ENCODE measurements around the gene SYT4.

DNA sequence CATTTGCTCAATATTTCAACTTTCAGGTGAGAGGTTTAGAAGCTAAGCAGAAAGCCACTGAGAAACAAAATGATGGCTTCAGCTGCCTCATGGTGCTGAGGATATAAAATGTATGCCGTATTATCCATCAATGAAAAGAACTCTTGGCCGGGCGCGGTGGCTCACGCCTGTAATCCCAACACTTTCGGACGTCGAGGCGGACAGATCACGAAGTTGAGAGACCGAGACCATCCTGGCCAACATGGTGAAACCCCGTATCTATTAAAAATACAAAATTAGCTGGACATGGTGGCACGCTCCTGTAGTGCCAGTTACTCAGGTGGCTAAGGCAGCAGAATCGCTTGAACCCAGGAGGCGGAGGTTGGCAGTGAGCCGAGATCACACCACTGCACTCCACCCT lies 6.0 kb upstream of the SYT4 start:
- TF ChIP-seq, protein P1, sequence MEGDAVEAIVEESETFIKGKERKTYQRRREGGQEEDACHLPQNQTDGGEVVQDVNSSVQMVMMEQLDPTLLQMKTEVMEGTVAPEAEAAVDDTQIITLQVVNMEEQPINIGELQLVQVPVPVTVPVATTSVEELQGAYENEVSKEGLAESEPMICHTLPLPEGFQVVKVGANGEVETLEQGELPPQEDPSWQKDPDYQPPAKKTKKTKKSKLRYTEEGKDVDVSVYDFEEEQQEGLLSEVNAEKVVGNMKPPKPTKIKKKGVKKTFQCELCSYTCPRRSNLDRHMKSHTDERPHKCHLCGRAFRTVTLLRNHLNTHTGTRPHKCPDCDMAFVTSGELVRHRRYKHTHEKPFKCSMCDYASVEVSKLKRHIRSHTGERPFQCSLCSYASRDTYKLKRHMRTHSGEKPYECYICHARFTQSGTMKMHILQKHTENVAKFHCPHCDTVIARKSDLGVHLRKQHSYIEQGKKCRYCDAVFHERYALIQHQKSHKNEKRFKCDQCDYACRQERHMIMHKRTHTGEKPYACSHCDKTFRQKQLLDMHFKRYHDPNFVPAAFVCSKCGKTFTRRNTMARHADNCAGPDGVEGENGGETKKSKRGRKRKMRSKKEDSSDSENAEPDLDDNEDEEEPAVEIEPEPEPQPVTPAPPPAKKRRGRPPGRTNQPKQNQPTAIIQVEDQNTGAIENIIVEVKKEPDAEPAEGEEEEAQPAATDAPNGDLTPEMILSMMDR (IDR thresholded peaks at IDR 0.05) = no peak
- TF ChIP-seq POLR2A (IDR thresholded peaks at IDR 0.05) (no peak), EP300 (IDR thresholded peaks at IDR 0.05) (no peak)
